Measurements from ENCODE around the gene ARHGAP40. TPM values are rescaled to one million over a fixed set of nuclear protein-coding genes. Genes with fewer than 3 reads are reported as not detected.
A peak's percentile ranks its signal among the peaks of the same experiment; 100 is the strongest.
"Not testable (repeated sequence)": the region's sequence is repeated elsewhere in the genome, so short reads cannot be mapped to it uniquely, and the experiment has no call there.

ARHGAP40 gene
- polyA plus RNA-seq, 3 donors: 0.71 to 1.2 (median 1.1) TPM

GRCh38 chr20:38586181-38586525 is 15.5 kb upstream of the ARHGAP40 start:
- no peak for DNase-seq

GRCh38 chr20:38588303-38588702 is 13.3 kb upstream of the ARHGAP40 start:
- no peak for DNase-seq

GRCh38 chr20:38589351-38589750 is 12.3 kb upstream of the ARHGAP40 start:
- DNase-seq: no peak

- no peak for DNase-seq
Observed at GRCh38 chr20:38589967-38590675, 11.5 kb upstream of the ARHGAP40 start.

GRCh38 chr20:38590676-38591473 is 10.7 kb upstream of the ARHGAP40 start:
- no peak for DNase-seq

- no peak for DNase-seq
Observed at GRCh38 chr20:38591474-38592410, 9.9 kb upstream of the ARHGAP40 start.

GRCh38 chr20:38592411-38592790 is 9.2 kb upstream of the ARHGAP40 start:
- not testable (repeated sequence) for DNase-seq

GRCh38 chr20:38594281-38594680 is 7.3 kb upstream of the ARHGAP40 start:
- not testable (repeated sequence) for DNase-seq

- DNase-seq: not testable (repeated sequence)
Observed at GRCh38 chr20:38595886-38596285, 5.7 kb upstream of the ARHGAP40 start.

- DNase-seq: peak; percentile 40
Observed at GRCh38 chr20:38599410-38599882, 2.2 kb upstream of the ARHGAP40 start.

GRCh38 chr20:38600057-38600456 is 1.6 kb upstream of the ARHGAP40 start:
- DNase-seq: no peak

- DNase-seq: no peak
Observed at GRCh38 chr20:38602185-38602581, 574 bp downstream of the ARHGAP40 start.

- no peak for DNase-seq
Observed at GRCh38 chr20:38603286-38603685, 1.7 kb downstream of the ARHGAP40 start.

- DNase-seq: no peak
Observed at GRCh38 chr20:38604873-38605303, 3.3 kb downstream of the ARHGAP40 start.

- DNase-seq: no peak
Observed at GRCh38 chr20:38607351-38607750, 5.7 kb downstream of the ARHGAP40 start.

GRCh38 chr20:38608188-38608587 is 6.6 kb downstream of the ARHGAP40 start:
- DNase-seq: no peak

- DNase-seq: no peak
Observed at GRCh38 chr20:38609815-38610214, 8.2 kb downstream of the ARHGAP40 start.

- DNase-seq: no peak
Observed at GRCh38 chr20:38610521-38610920, 8.9 kb downstream of the ARHGAP40 start.

GRCh38 chr20:38612751-38613515 is 11.3 kb downstream of the ARHGAP40 start:
- no peak for DNase-seq

- DNase-seq: no peak
Observed at GRCh38 chr20:38615283-38615682, 13.7 kb downstream of the ARHGAP40 start.

GRCh38 chr20:38616457-38616856 is 14.8 kb downstream of the ARHGAP40 start:
- no peak for DNase-seq

Measured in renal pelvis (tissue), 4 donors.